Measurements from ENCODE around the gene MEN1. TPM values are rescaled to one million over a fixed set of nuclear protein-coding genes. Genes with fewer than 3 reads are reported as not detected.

The MEN1 gene
- polyA plus RNA-seq, 3 donors, result 9.4 to 26.2 (median 10.0) TPM

DNA sequence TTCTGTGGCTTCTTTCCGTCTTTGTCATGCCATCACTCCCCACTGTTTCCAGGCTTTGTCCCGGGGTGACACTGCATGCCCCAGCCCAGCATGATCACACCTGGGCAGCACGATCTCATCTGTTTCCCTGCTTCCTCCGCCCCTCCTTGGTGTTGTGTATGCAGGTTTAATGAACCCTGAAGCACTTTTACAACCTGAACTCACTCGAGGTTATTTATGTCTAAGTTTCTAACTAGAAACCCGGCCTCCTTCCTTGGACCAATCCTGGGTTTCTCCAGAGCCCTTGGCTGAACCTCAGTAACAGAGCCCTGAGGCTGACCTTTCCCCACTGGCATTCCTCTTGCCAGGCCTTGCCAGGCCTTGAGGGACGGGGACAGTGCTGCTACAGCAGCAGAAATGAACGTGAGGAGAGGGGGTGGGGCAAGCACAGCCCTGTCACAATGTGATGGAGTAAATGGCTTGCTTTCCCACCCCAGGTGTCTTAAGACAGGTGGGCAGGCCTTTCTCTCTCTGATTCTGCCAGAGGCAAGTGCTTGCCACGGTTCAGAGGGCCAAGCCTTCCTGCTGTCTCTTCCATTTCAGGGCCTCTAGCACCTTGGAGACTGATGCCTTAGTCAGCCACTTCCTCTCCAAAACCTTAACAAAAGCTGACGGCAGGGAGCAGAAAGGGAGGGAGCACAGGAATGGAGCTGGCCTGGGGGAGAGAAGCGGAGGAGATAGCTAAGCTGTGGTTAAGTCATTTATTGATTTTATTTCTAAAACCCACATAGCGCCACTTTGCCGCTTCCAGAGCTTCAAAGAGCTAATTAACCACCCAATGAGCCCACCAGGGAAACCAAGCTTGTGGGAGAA is 47.5 kb downstream of the MEN1 start:
- H3K27ac Mint-ChIP-seq, result peak overlapping the region in 5 of 7 donors; percentile 6 to 75 (median 67)
- Histone ChIP-seq H4K20me1 (ENCODE audit: insufficient read depth, low read length) (peaks cover 74% of the 10 kb centered on the region), H3K36me3 (replicated peaks in 1 of 2; ENCODE audit: control insufficient read depth in 1 of 2, insufficient read depth in 2 of 2, low read length in 2 of 2) (peaks cover 54 to 59% of the 10 kb centered on the region in 2 donors), H3K9me3 (replicated peaks in 1 of 2; ENCODE audit: control insufficient read depth in 1 of 2, insufficient read depth in 1 of 2, low read length in 2 of 2) (no peaks in the 10 kb centered on the region), H3K27me3 (ENCODE audit: control insufficient read depth in 2 of 2, insufficient read depth in 2 of 2, low read length in 2 of 2) (no peaks in the 10 kb centered on the region), H3K4me1 (ENCODE audit: control insufficient read depth in 1 of 2, insufficient read depth in 2 of 2, low read length in 2 of 2) (peaks cover 0 to 22% of the 10 kb centered on the region in 2 donors), H3K27ac (ENCODE audit: low read depth in 1 of 2, low read length in 2 of 2) (peak overlapping the region in 1 of 2 donors; percentile 2), H3K79me2 (ENCODE audit: insufficient read depth, low read length) (peaks cover 24% of the 10 kb centered on the region), H3K4me2 (replicated peaks; ENCODE audit: extremely low read depth, low read length, poor library complexity, severe bottlenecking) (no peak overlapping the region), H3K4me3 (replicated peaks in 1 of 3; ENCODE audit: low read depth in 2 of 3, low read length in 3 of 3) (no peak overlapping the region), H2AFZ (ENCODE audit: insufficient read depth, low read depth, low read length, poor library complexity, severe bottlenecking) (no peak overlapping the region), H3K9ac (ENCODE audit: insufficient read depth, low read length, poor library complexity, severe bottlenecking) (no peak overlapping the region)
- H3K36me3 Mint-ChIP-seq, result peaks cover 50 to 63% of the 10 kb centered on the region in 2 donors
- intact Hi-C loops (cut with micrococcal nuclease), result no loop called here
- H3K4me3 Mint-ChIP-seq, result no peak overlapping the region
- peaks cover 34% of the 10 kb centered on the region for H3K4me1 Mint-ChIP-seq
- no peak for DNase-seq
- peaks cover 0 to 6% (median 1%) of the 10 kb centered on the region in 3 donors for H3K27me3 Mint-ChIP-seq (ENCODE audit: low read depth in 3 of 3)
- TF ChIP-seq, protein P1, sequence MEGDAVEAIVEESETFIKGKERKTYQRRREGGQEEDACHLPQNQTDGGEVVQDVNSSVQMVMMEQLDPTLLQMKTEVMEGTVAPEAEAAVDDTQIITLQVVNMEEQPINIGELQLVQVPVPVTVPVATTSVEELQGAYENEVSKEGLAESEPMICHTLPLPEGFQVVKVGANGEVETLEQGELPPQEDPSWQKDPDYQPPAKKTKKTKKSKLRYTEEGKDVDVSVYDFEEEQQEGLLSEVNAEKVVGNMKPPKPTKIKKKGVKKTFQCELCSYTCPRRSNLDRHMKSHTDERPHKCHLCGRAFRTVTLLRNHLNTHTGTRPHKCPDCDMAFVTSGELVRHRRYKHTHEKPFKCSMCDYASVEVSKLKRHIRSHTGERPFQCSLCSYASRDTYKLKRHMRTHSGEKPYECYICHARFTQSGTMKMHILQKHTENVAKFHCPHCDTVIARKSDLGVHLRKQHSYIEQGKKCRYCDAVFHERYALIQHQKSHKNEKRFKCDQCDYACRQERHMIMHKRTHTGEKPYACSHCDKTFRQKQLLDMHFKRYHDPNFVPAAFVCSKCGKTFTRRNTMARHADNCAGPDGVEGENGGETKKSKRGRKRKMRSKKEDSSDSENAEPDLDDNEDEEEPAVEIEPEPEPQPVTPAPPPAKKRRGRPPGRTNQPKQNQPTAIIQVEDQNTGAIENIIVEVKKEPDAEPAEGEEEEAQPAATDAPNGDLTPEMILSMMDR (IDR thresholded peaks at IDR 0.05), result no peak
- H3K9me3 Mint-ChIP-seq, result no peaks in the 10 kb centered on the region
- 78% methylated on average over 6 of the region's 13 CpGs for WGBS (ENCODE audit: insufficient coverage)

DNA sequence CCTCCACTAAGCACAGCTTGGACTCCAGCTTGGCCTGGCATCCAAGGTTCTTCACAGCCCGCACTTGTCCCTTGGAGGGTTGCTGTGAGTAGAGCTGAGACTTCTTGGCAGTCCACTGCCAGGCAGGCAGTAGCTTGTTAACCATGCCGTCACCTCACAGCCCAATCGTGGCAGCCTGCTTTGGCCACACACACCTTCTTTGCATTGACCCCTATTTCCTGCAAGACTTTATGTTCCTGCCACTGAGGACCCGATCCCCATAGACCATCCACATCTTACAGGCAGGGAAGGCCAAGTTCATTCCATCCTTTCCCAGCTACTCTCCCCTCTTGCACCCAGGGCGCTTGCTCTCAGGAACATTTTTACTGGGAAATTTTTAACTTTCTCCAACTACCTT is 48.1 kb downstream of the MEN1 start:
- Histone ChIP-seq H2AFZ (ENCODE audit: insufficient read depth, low read depth, low read length, poor library complexity, severe bottlenecking) (no peak overlapping the region), H3K79me2 (ENCODE audit: insufficient read depth, low read length) (peaks cover 17% of the 10 kb centered on the region), H3K36me3 (replicated peaks in 1 of 2; ENCODE audit: control insufficient read depth in 1 of 2, insufficient read depth in 2 of 2, low read length in 2 of 2) (peaks cover 48 to 53% of the 10 kb centered on the region in 2 donors), H4K20me1 (ENCODE audit: insufficient read depth, low read length) (peaks cover 68% of the 10 kb centered on the region), H3K4me1 (ENCODE audit: control insufficient read depth in 1 of 2, insufficient read depth in 2 of 2, low read length in 2 of 2) (peaks cover 0 to 16% of the 10 kb centered on the region in 2 donors), H3K27me3 (ENCODE audit: control insufficient read depth in 2 of 2, insufficient read depth in 2 of 2, low read length in 2 of 2) (no peaks in the 10 kb centered on the region), H3K9me3 (replicated peaks in 1 of 2; ENCODE audit: control insufficient read depth in 1 of 2, insufficient read depth in 1 of 2, low read length in 2 of 2) (no peaks in the 10 kb centered on the region), H3K9ac (ENCODE audit: insufficient read depth, low read length, poor library complexity, severe bottlenecking) (no peak overlapping the region), H3K4me2 (replicated peaks; ENCODE audit: extremely low read depth, low read length, poor library complexity, severe bottlenecking) (no peak overlapping the region), H3K27ac (ENCODE audit: low read depth in 1 of 2, low read length in 2 of 2) (peak overlapping the region in 1 of 2 donors; percentile 3), H3K4me3 (replicated peaks in 1 of 3; ENCODE audit: low read depth in 2 of 3, low read length in 3 of 3) (no peak overlapping the region)
- Mint-ChIP-seq H3K9me3 (no peaks in the 10 kb centered on the region), H3K36me3 (peaks cover 45 to 57% of the 10 kb centered on the region in 2 donors), H3K27ac (peak overlapping the region in 4 of 7 donors; percentile 71 to 78 (median 76)), H3K4me3 (no peak overlapping the region), H3K27me3 (ENCODE audit: low read depth in 3 of 3) (peaks cover 0 to 6% (median 1%) of the 10 kb centered on the region in 3 donors), H3K4me1 (peaks cover 29% of the 10 kb centered on the region)
- 79% methylated on average over 5 of the region's 5 CpGs for WGBS (ENCODE audit: insufficient coverage)
- DNase-seq, result no peak
- intact Hi-C loops (cut with micrococcal nuclease), result no loop called here
- TF ChIP-seq, protein P1 (IDR thresholded peaks at IDR 0.05), result no peak
